Measurements from ENCODE around the gene MMP24OS. TPM values are rescaled to one million over a fixed set of nuclear protein-coding genes. Genes with fewer than 3 reads are reported as not detected.

MMP24OS gene
- total and polyA plus RNA-seq, 2 donors (not counting 1 experiment from before 2014, with no cell fraction given): 36.3 to 57.0 TPM

- intact Hi-C loops (cut with micrococcal nuclease): no loop called here
- TF ChIP-seq EZH2 (IDR thresholded peaks at IDR 0.05; ENCODE audit: borderline replicate concordance, insufficient read depth, low read depth, low read length, poor library complexity, severe bottlenecking) (no peak), CTCF (IDR thresholded peaks at IDR 0.05) (no peak)
- Histone ChIP-seq H3K4me1 (ENCODE audit: control insufficient read depth in 2 of 2, insufficient read depth in 2 of 2, low read length in 2 of 2) (no peaks in the 10 kb centered on the region), H3K27me3 (replicated peaks in 1 of 4; ENCODE audit: control extremely low read depth in 1 of 4, control insufficient read depth in 3 of 4, insufficient read depth in 4 of 4, low read length in 3 of 4) (no peaks in the 10 kb centered on the region), H3K4me3 (ENCODE audit: control extremely low read depth in 1 of 5, extremely low read depth in 1 of 5, insufficient read depth in 1 of 5, low read depth in 2 of 5, low read length in 4 of 5) (no peak overlapping the region), H2AFZ (ENCODE audit: insufficient read depth, low read depth, low read length, poor library complexity, severe bottlenecking) (no peak overlapping the region), H3K27ac (ENCODE audit: low read length in 2 of 2) (no peak overlapping the region), H3K79me2 (ENCODE audit: control insufficient read depth, insufficient read depth, low read length) (peaks cover 52% of the 10 kb centered on the region), H3K4me2 (replicated peaks; ENCODE audit: low read depth, low read length, poor library complexity, severe bottlenecking) (no peak overlapping the region), H3K36me3 (replicated peaks in 1 of 2; ENCODE audit: control extremely low read depth in 1 of 2, control insufficient read depth in 1 of 2, extremely low read depth in 1 of 2, insufficient read depth in 2 of 2, low read length in 1 of 2) (peaks cover 0 to 41% of the 10 kb centered on the region in 2 experiments), H4K20me1 (ENCODE audit: control insufficient read depth, insufficient read depth, low read length, poor library complexity, severe bottlenecking) (peaks cover 26% of the 10 kb centered on the region), H3K9ac (ENCODE audit: low read length) (no peak overlapping the region), H3K9me3 (ENCODE audit: control extremely low read depth in 1 of 3, control insufficient read depth in 2 of 3, insufficient read depth in 1 of 3, low read length in 2 of 3) (no peaks in the 10 kb centered on the region)
- Mint-ChIP-seq H3K27me3 (no peaks in the 10 kb centered on the region), H3K27ac (no peak overlapping the region), H3K4me3 (no peak overlapping the region), H3K4me1 (no peaks in the 10 kb centered on the region), H3K9me3 (ENCODE audit: insufficient read depth) (no peaks in the 10 kb centered on the region)
- no peak for DNase-seq
- POLR2A ChIA-PET: no interaction called here
- 83% methylated on average over 1 of the region's 1 CpG for WGBS (ENCODE audit: insufficient coverage)
- ATAC-seq (ENCODE audit: low read depth): no peak
- CTCF ChIA-PET: no interaction called here
Observed at GRCh38 chr20:35264755-35265154, 13.2 kb downstream of the MMP24OS start.

GRCh38 chr20:35263532-35264341, 14.2 kb downstream of the MMP24OS start:
- Mint-ChIP-seq H3K9me3 (ENCODE audit: insufficient read depth) (no peaks in the 10 kb centered on the region), H3K4me3 (no peak overlapping the region), H3K4me1 (no peaks in the 10 kb centered on the region), H3K27ac (no peak overlapping the region), H3K27me3 (no peaks in the 10 kb centered on the region)
- Histone ChIP-seq H2AFZ (ENCODE audit: insufficient read depth, low read depth, low read length, poor library complexity, severe bottlenecking) (no peak overlapping the region), H3K4me3 (ENCODE audit: control extremely low read depth in 1 of 5, extremely low read depth in 1 of 5, insufficient read depth in 1 of 5, low read depth in 2 of 5, low read length in 4 of 5) (no peak overlapping the region), H3K4me1 (ENCODE audit: control insufficient read depth in 2 of 2, insufficient read depth in 2 of 2, low read length in 2 of 2) (no peaks in the 10 kb centered on the region), H3K36me3 (replicated peaks in 1 of 2; ENCODE audit: control extremely low read depth in 1 of 2, control insufficient read depth in 1 of 2, extremely low read depth in 1 of 2, insufficient read depth in 2 of 2, low read length in 1 of 2) (peaks cover 0 to 37% of the 10 kb centered on the region in 2 experiments), H3K9ac (ENCODE audit: low read length) (no peak overlapping the region), H4K20me1 (ENCODE audit: control insufficient read depth, insufficient read depth, low read length, poor library complexity, severe bottlenecking) (peaks cover 19% of the 10 kb centered on the region), H3K4me2 (replicated peaks; ENCODE audit: low read depth, low read length, poor library complexity, severe bottlenecking) (no peak overlapping the region), H3K27me3 (replicated peaks in 1 of 4; ENCODE audit: control extremely low read depth in 1 of 4, control insufficient read depth in 3 of 4, insufficient read depth in 4 of 4, low read length in 3 of 4) (no peaks in the 10 kb centered on the region), H3K79me2 (ENCODE audit: control insufficient read depth, insufficient read depth, low read length) (peaks cover 47% of the 10 kb centered on the region), H3K9me3 (ENCODE audit: control extremely low read depth in 1 of 3, control insufficient read depth in 2 of 3, insufficient read depth in 1 of 3, low read length in 2 of 3) (no peaks in the 10 kb centered on the region), H3K27ac (ENCODE audit: low read length in 2 of 2) (no peak overlapping the region)
- no peak for TF ChIP-seq EZH2 (IDR thresholded peaks at IDR 0.05; ENCODE audit: borderline replicate concordance, insufficient read depth, low read depth, low read length, poor library complexity, severe bottlenecking)
- no peak for TF ChIP-seq CTCF (IDR thresholded peaks at IDR 0.05)
- 97% methylated on average over 16 of the region's 17 CpGs for WGBS (ENCODE audit: insufficient coverage)
- CTCF ChIA-PET: no interaction called here
- DNase-seq (no peak), ATAC-seq (ENCODE audit: low read depth) (no peak)
- intact Hi-C loops (cut with micrococcal nuclease): no loop called here
- POLR2A ChIA-PET: no interaction called here

Data from B cell (primary cell).